ENCODE results near the gene RSPH10B2.
"Not testable (repeated sequence)": the region's sequence is repeated elsewhere in the genome, so short reads cannot be mapped to it uniquely, and the experiment has no call there.

GRCh38 chr7:6830026-6830425 is 76.1 kb downstream of the RSPH10B2 start:
- TF ChIP-seq FOXM1 (IDR thresholded peaks at IDR 0.05; ENCODE audit: borderline replicate concordance); ZNF384 (IDR thresholded peaks at IDR 0.05); NFRKB (IDR thresholded peaks at IDR 0.05); ARNT (IDR thresholded peaks at IDR 0.05); SP1 (IDR thresholded peaks at IDR 0.05); SUZ12 (IDR thresholded peaks at IDR 0.05); L3MBTL2 (conservative IDR thresholded peaks at IDR 0.05); HDGF (IDR thresholded peaks at IDR 0.05; ENCODE audit: borderline replicate concordance); TARDBP (IDR thresholded peaks at IDR 0.05): not testable (repeated sequence)
- TF ChIP-seq, protein P1, sequence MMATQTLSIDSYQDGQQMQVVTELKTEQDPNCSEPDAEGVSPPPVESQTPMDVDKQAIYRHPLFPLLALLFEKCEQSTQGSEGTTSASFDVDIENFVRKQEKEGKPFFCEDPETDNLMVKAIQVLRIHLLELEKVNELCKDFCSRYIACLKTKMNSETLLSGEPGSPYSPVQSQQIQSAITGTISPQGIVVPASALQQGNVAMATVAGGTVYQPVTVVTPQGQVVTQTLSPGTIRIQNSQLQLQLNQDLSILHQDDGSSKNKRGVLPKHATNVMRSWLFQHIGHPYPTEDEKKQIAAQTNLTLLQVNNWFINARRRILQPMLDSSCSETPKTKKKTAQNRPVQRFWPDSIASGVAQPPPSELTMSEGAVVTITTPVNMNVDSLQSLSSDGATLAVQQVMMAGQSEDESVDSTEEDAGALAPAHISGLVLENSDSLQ (IDR thresholded peaks at IDR 0.05), result not testable (repeated sequence)

Measured in HEK293T (cell line).